C4-2B (cell line): ENCODE data around the gene C19orf33.

Source experiments
- H3K27ac ChIP-seq: fragments of 450-650 bp; 2 replicates; pipeline ENCODE4 v1.5.1; 2017
- ZFX ChIP-seq: fragments of 450-650 bp; IDR thresholded peaks from 2 replicates; pipeline ENCODE4 v1.6.1; 2017
- TF ChIP-seq, protein P1 (sequence below): fragments of 450-650 bp; conservative IDR thresholded peaks from 2 replicates; pipeline ENCODE4 v1.5.1; 2017; ENCODE audit warnings: mild to moderate bottlenecking

C19orf33 gene

DNA sequence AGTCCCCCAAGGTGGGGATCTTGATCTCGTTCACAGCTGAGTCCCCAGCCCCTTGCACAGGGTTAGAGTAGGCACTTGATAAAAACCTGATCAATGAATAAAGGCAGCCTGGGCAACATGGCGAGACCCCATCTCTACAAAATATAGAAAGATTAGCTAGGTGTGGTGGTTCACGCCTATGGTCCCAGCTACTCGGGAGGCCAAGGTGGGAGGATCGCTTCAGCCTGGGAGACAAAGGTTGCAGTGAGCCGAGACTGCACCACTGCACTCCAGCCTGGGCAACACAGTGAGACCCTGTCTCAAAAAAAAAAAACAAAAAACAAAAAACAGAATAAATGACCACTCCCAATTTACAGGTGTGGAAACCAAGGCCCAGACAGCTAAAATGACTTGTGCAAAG lies 6.9 kb downstream of the C19orf33 start:
- no peak overlapping the region for H3K27ac ChIP-seq
- TF ChIP-seq ZFX = no peak
- TF ChIP-seq, protein P1, sequence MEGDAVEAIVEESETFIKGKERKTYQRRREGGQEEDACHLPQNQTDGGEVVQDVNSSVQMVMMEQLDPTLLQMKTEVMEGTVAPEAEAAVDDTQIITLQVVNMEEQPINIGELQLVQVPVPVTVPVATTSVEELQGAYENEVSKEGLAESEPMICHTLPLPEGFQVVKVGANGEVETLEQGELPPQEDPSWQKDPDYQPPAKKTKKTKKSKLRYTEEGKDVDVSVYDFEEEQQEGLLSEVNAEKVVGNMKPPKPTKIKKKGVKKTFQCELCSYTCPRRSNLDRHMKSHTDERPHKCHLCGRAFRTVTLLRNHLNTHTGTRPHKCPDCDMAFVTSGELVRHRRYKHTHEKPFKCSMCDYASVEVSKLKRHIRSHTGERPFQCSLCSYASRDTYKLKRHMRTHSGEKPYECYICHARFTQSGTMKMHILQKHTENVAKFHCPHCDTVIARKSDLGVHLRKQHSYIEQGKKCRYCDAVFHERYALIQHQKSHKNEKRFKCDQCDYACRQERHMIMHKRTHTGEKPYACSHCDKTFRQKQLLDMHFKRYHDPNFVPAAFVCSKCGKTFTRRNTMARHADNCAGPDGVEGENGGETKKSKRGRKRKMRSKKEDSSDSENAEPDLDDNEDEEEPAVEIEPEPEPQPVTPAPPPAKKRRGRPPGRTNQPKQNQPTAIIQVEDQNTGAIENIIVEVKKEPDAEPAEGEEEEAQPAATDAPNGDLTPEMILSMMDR = no peak

DNA sequence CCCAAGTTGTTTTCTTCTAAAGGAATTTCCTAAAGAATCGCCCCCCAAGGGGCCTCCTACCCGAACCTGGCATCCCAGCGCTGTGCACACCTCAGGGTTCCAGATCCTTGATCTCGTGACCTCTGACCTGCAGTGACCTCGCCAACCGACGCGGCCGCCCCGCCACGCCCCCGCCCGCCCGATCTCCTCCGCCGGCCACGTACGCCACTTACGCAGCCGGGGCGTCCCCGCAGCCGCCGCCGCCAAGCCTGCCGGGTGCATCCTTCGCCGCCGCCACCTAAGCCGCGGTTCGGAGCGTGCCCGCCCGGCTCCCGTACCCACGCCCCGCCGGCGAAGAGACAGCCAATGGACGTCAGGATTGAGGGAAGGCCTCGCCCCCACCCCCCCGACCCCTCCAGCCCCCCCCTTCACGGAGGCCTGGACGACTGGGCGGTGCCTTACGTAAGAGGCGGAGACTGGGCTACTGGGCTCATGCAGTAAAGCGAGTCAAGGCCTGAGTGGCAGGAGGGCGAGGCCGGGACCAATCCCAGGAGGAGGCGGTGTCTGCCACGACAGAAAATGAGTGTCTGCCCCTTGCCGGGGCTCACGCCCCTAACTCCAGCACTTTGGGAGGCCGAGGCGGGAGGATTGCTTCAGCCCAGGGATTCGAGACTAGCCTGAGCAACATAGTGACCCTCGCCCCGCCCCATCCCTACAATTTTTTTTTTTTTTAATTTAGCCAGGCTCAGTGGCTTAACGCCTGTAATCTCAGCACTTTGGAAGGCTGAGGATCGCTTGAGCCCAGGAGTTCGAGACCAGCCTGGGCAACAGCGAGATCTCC lies 11.8 kb downstream of the C19orf33 start, which contains the start of gene YIF1B:
YIF1B (minus strand) TSS at position 291 of the 820 bp plus-strand sequence; CDS start at position 261, 30 bp downstream.
- no peak for TF ChIP-seq ZFX
- TF ChIP-seq, protein P1 = no peak
- H3K27ac ChIP-seq = peak within 1 kb of the TSS; percentile 92

DNA sequence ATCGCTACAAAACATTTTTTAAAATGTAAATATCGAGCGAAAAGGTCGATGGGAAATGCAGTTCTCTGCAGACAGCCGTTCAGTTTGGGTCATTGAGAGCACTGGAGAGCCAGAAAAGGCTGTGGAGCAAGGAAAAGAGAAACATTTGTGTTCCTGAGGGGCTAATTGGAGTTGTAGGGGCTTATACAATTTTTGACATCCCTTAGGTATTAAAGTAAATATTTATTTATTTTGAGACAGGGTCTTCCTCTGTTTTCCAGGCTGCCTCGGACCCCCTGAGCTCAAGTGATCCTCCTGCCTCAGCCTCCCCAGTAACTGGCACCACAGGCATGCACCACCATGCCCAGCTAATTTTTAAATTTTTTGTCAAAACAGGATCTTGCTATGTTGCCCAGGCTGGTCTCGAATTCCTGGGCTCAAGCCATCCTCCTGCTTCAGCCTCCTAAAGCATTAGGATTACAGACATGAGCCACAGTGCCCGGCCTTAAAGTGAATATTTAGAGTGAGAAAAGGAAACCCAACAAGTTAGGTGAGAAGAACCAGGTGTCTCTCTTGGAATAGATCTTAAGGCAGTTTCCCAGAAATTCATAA lies 12.5 kb downstream of the C19orf33 start:
- TF ChIP-seq, protein P1 = no peak
- no peak for TF ChIP-seq ZFX
- H3K27ac ChIP-seq = peak overlapping the region; percentile 92

DNA sequence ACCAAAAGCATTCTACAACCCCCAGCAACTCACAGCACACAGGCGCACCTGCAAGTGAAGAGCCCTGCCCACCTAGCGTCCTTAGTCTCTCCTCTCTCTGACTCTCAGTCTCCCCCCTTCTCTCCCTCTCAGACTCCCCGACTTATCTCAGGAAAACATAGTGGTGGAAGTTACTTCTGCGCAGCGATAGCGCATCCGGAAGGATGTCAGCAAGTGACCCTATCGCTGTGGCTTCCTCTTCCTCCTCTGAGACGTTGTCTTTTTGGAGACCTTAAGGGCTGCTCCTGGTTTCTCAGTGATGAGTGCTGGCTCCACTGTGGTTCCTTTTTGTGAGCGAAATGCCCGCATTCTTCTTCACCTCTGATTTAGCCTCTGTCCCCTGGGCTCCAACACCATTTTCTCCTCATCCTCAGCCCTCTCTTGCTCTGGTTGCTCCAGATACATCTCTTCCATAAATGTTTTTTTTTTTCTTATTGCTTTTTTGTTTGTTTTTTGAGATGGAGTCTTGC lies 13.1 kb downstream of the C19orf33 start:
- H3K27ac ChIP-seq = no peak overlapping the region
- no peak for TF ChIP-seq ZFX
- TF ChIP-seq, protein P1 = no peak

DNA sequence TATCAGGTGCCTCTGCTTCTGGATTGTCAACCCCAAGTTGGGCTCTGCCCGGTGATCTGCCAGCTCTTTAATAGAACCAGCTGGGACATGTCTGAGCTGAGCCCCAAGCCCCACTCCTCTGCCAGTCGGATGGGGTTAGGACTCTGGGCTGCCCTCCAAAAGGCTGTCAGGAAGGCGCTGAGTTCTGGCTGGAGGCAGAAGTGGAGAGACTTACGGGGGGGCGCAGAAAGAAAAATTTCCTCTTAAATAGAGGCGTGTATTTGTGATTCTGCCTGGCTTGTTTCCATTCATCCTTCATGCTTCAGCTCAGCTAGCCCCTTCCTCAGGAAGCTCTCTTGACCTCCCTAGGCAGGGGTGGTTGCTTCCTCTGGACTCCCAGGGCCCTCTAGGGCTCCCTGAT lies 14.6 kb downstream of the C19orf33 start:
- TF ChIP-seq ZFX = no peak
- TF ChIP-seq, protein P1 = no peak
- no peak overlapping the region for H3K27ac ChIP-seq

DNA sequence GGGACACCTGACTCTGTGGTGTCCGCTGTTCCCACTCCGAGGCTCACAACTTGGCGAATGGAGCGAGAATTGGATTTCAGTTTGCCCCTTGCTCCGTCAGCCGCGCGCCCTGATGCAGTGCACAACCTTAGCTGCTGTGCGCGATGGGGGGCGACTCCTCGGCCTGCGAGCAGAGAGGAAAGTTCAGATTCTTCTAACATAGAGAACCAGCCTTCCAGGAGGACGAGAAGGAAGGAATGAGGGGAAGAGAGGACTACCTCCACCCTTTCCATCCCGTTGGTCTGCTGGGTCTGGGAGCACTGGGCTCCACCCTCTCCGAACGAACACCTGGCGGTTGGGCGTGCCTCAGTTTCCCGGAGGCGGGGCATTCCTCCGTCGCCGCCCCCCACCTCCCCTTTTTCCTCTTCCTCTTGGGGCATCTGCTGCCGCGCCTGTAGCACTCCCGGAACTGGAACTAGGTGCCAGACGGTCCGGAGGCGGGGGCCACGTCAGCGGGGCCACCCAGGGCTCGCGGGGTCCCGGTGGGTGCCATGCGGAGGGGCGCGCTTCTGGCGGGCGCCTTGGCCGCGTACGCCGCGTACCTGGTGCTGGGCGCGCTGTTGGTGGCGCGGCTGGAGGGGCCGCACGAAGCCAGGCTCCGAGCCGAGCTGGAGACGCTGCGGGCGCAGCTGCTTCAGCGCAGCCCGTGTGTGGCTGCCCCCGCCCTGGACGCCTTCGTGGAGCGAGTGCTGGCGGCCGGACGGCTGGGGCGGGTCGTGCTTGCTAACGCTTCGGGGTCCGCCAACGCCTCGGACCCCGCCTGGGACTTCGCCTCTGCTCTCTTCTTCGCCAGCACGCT lies 15.6 kb downstream of the C19orf33 start, which contains the start of gene KCNK6:
KCNK6 (plus strand) TSS at position 425 of the 838 bp plus-strand sequence; CDS start at position 531, 106 bp downstream.
- TF ChIP-seq, protein P1 = no peak
- TF ChIP-seq ZFX = no peak
- H3K27ac ChIP-seq = peak within 1 kb of the TSS; percentile 13; the same call in 1 of the 2 replicates
